ENCODE results near the gene TMEM121B. TPM values are rescaled to one million over a fixed set of nuclear protein-coding genes. Genes with fewer than 3 reads are reported as not detected.
A peak's percentile ranks its signal among the peaks of the same experiment; 100 is the strongest.

Gene TMEM121B
- polyA plus RNA-seq, 4 donors, result 0.76 to 1.1 (median 0.91) TPM

- no peak for DNase-seq (ENCODE audit: low read depth in 4 of 4, low spot score in 2 of 4)
Observed at GRCh38 chr22:17140022-17140421, 18.9 kb upstream of the TMEM121B start.

GRCh38 chr22:17138513-17138912 lies 17.4 kb upstream of the TMEM121B start:
- DNase-seq (ENCODE audit: low read depth in 4 of 4, low spot score in 2 of 4), result no peak

- DNase-seq (ENCODE audit: low read depth in 4 of 4, low spot score in 2 of 4), result no peak
Observed at GRCh38 chr22:17137861-17138425, 16.8 kb upstream of the TMEM121B start.

- no peak for DNase-seq (ENCODE audit: low read depth in 4 of 4, low spot score in 2 of 4)
Observed at GRCh38 chr22:17137170-17137569, 16.0 kb upstream of the TMEM121B start.

- no peak for DNase-seq (ENCODE audit: low read depth in 4 of 4, low spot score in 2 of 4)
Observed at GRCh38 chr22:17135153-17135760, 14.1 kb upstream of the TMEM121B start.

GRCh38 chr22:17133137-17133536 lies 12.0 kb upstream of the TMEM121B start:
- no peak for DNase-seq (ENCODE audit: low read depth in 4 of 4, low spot score in 2 of 4)

- no peak for DNase-seq (ENCODE audit: low read depth in 4 of 4, low spot score in 2 of 4)
Observed at GRCh38 chr22:17132112-17132511, 11.0 kb upstream of the TMEM121B start.

- DNase-seq (ENCODE audit: low read depth in 4 of 4, low spot score in 2 of 4), result no peak
Observed at GRCh38 chr22:17131686-17132085, 10.5 kb upstream of the TMEM121B start.

GRCh38 chr22:17130199-17130598 lies 9.0 kb upstream of the TMEM121B start:
- DNase-seq (ENCODE audit: low read depth in 4 of 4, low spot score in 2 of 4), result no peak

GRCh38 chr22:17120711-17121232 lies 388 bp downstream of the TMEM121B start:
- DNase-seq (ENCODE audit: low read depth in 4 of 4, low spot score in 2 of 4), result no peak

- DNase-seq (ENCODE audit: low read depth in 4 of 4, low spot score in 2 of 4), result peak in 2 of 4 donors; percentile 50 to 56
Observed at GRCh38 chr22:17120281-17120680, 879 bp downstream of the TMEM121B start.

- DNase-seq (ENCODE audit: low read depth in 4 of 4, low spot score in 2 of 4), result no peak
Observed at GRCh38 chr22:17119481-17120202, 1.5 kb downstream of the TMEM121B start.

- no peak for DNase-seq (ENCODE audit: low read depth in 4 of 4, low spot score in 2 of 4)
Observed at GRCh38 chr22:17118342-17118741, 2.8 kb downstream of the TMEM121B start.

GRCh38 chr22:17117890-17118289 lies 3.3 kb downstream of the TMEM121B start:
- no peak for DNase-seq (ENCODE audit: low read depth in 4 of 4, low spot score in 2 of 4)

- no peak for DNase-seq (ENCODE audit: low read depth in 4 of 4, low spot score in 2 of 4)
Observed at GRCh38 chr22:17117400-17117799, 3.8 kb downstream of the TMEM121B start.

GRCh38 chr22:17116572-17117330 lies 4.4 kb downstream of the TMEM121B start:
- DNase-seq (ENCODE audit: low read depth in 4 of 4, low spot score in 2 of 4), result no peak

- no peak for DNase-seq (ENCODE audit: low read depth in 4 of 4, low spot score in 2 of 4)
Observed at GRCh38 chr22:17115945-17116565, 5.1 kb downstream of the TMEM121B start.

- no peak for DNase-seq (ENCODE audit: low read depth in 4 of 4, low spot score in 2 of 4)
Observed at GRCh38 chr22:17115236-17115635, 5.9 kb downstream of the TMEM121B start.

- DNase-seq (ENCODE audit: low read depth in 4 of 4, low spot score in 2 of 4), result no peak
Observed at GRCh38 chr22:17114898-17115235, 6.3 kb downstream of the TMEM121B start.

- no peak for DNase-seq (ENCODE audit: low read depth in 4 of 4, low spot score in 2 of 4)
Observed at GRCh38 chr22:17114173-17114897, 6.8 kb downstream of the TMEM121B start.

Data from left renal cortex interstitium (tissue), 4 donors.